Sigmoid colon (tissue), 7 donors: ENCODE data around the gene CISH. TPM values are rescaled to one million over a fixed set of nuclear protein-coding genes. Genes with fewer than 3 reads are reported as not detected.

Experiments used
- DNase-seq: peaks from one replicate; pipeline ENCODE4 v3.0.0-alpha.2; 2019
- H3K27ac ChIP-seq, 4 donors: fragments of 200-600 bp; sonication (generic); one replicate each; pipeline ENCODE4 v1.5.1; 2016 to 2019; ENCODE audit warnings: mild to moderate bottlenecking in 1 of 4
- H3K27me3 ChIP-seq, 3 donors: fragments of 200-600 bp; sonication (generic); one replicate each; pipeline ENCODE4 v1.5.1; 2019; ENCODE audit warnings: mild to moderate bottlenecking in 1 of 3
- H3K36me3 ChIP-seq, 4 donors: fragments of 200-600 bp; sonication (generic); one replicate each; pipeline ENCODE4 v1.5.1; 2016 to 2019
- H3K4me1 ChIP-seq, 4 donors: fragments of 200-600 bp; sonication (generic); one replicate each; pipeline ENCODE4 v1.5.1; 2017 to 2019
- H3K4me3 ChIP-seq, 4 donors: fragments of 200-600 bp; sonication (generic); one replicate each; pipeline ENCODE4 v1.5.1; 2017 to 2019; ENCODE audit warnings: mild to moderate bottlenecking in 2 of 4, moderate library complexity in 1 of 4
- H3K9me3 ChIP-seq, 4 donors: fragments of 200-600 bp in 3 of 4; sonication (generic) in 3 of 4; one replicate each; pipeline versions ENCODE4 v1.5.1 to v1.6.1; 2013 to 2019
- CTCF ChIP-seq, 4 experiments: fragments of 450-650 bp in 3 of 4; fragments of 200-600 bp in 1 of 4; IDR thresholded peaks; one replicate each; pipeline ENCODE4 v1.5.1; 2016 to 2019; ENCODE audit warnings: antibody characterized with exemption in 4 of 4, mild to moderate bottlenecking in 3 of 4, moderate library complexity in 2 of 4
- EP300 ChIP-seq, 4 donors: sonication (generic); formaldehyde crosslinking; IDR thresholded peaks; one replicate each; pipeline ENCODE4 v1.6.1; 2017; ENCODE audit warnings: antibody characterized with exemption in 4 of 4
- POLR2A ChIP-seq, 2 donors: fragments of 450-650 bp; IDR thresholded peaks; one replicate each; pipeline ENCODE4 v1.6.1; 2016; ENCODE audit warnings: antibody characterized with exemption in 2 of 2, mild to moderate bottlenecking in 2 of 2, moderate library complexity in 2 of 2
- POLR2AphosphoS5 ChIP-seq, 4 donors: sonication (generic); formaldehyde crosslinking; IDR thresholded peaks; one replicate each; pipeline ENCODE4 v1.6.1; 2017; ENCODE audit warnings: antibody characterized with exemption in 4 of 4
- WGBS, 2 donors: extraction: QIAGEN DNeasy Blood & Tissue Kit; methylation state at CpG; one replicate each; pipeline ENCODE4 v1.1.7; 2013; 5-methylcytosine and 5-hydroxymethylcytosine counted together
- intact Hi-C: fragments of 100-400 bp; cut with DNase I; formaldehyde crosslinking; loops from one replicate; pipeline ENCODE4 v1.15.1; 2023
- polyA plus RNA-seq, 3 donors: library from polyadenylated mRNA; stranded (reverse); fragments of 200-250 nt; gene quantifications; one replicate each; pipeline ENCODE4 v1.2.3, GENCODE V29; 2013
- total RNA-seq, 4 donors: library from RNA; depleted of rRNA; stranded (reverse); fragments of >200 nt; gene quantifications; one replicate each; pipeline ENCODE4 v1.1.0, GENCODE V29; 2016
- donor health status: healthy with polysubstance abuse.
- donor health status: Bipolar disorder and iron deficiency.
- donor health status: healthy.

Gene CISH
- total and polyA plus RNA-seq, 7 donors = 2.1 to 17.0 (median 8.1) TPM

GRCh38 chr3:50644561-50644960 is 33.0 kb upstream of the CISH start:
- H3K27ac ChIP-seq = no peak overlapping the region
- no peaks in the 10 kb centered on the region for H3K9me3 ChIP-seq
- DNase-seq = no peak
- 88 to 90% methylated on average over 7 of the region's 7 CpGs for WGBS, 2 donors
- intact Hi-C loops = no loop called here
- H3K36me3 ChIP-seq = peaks cover 0 to 65% (median 13%) of the 10 kb centered on the region in 4 donors
- H3K4me1 ChIP-seq = peaks cover 0 to 14% (median 9%) of the 10 kb centered on the region in 4 donors
- no peaks in the 10 kb centered on the region for H3K27me3 ChIP-seq
- no peak overlapping the region for H3K4me3 ChIP-seq
- TF ChIP-seq POLR2AphosphoS5 (IDR thresholded peaks at IDR 0.05) (no peak), POLR2A (IDR thresholded peaks at IDR 0.05) (no peak), CTCF (IDR thresholded peaks at IDR 0.05) (no peak), EP300 (IDR thresholded peaks at IDR 0.05) (no peak)

GRCh38 chr3:50642382-50642781 is 30.8 kb upstream of the CISH start:
- H3K36me3 ChIP-seq = peaks cover 0 to 59% (median 13%) of the 10 kb centered on the region in 4 donors
- H3K9me3 ChIP-seq = no peaks in the 10 kb centered on the region
- intact Hi-C loops = no loop called here
- no peak for TF ChIP-seq POLR2AphosphoS5 (IDR thresholded peaks at IDR 0.05)
- no peak for TF ChIP-seq POLR2A (IDR thresholded peaks at IDR 0.05)
- TF ChIP-seq EP300 (IDR thresholded peaks at IDR 0.05) = no peak
- no peak for TF ChIP-seq CTCF (IDR thresholded peaks at IDR 0.05)
- no peaks in the 10 kb centered on the region for H3K27me3 ChIP-seq
- no peak overlapping the region for H3K4me3 ChIP-seq
- no peak overlapping the region for H3K27ac ChIP-seq
- H3K4me1 ChIP-seq = no peaks in the 10 kb centered on the region
- 87 to 97% methylated on average over 1 of the region's 1 CpG for WGBS, 2 donors
- no peak for DNase-seq

GRCh38 chr3:50639055-50639494 is 27.5 kb upstream of the CISH start:
- no peak overlapping the region for H3K27ac ChIP-seq
- H3K4me1 ChIP-seq = no peaks in the 10 kb centered on the region
- no peaks in the 10 kb centered on the region for H3K27me3 ChIP-seq
- intact Hi-C loops = no loop called here
- H3K4me3 ChIP-seq = no peak overlapping the region
- TF ChIP-seq POLR2AphosphoS5 (IDR thresholded peaks at IDR 0.05) (no peak), CTCF (IDR thresholded peaks at IDR 0.05) (no peak)
- 93 to 94% methylated on average over 6 of the region's 6 CpGs for WGBS, 2 donors
- H3K36me3 ChIP-seq = peaks cover 0 to 33% (median 5%) of the 10 kb centered on the region in 4 donors
- DNase-seq = no peak
- H3K9me3 ChIP-seq = no peaks in the 10 kb centered on the region

DNA sequence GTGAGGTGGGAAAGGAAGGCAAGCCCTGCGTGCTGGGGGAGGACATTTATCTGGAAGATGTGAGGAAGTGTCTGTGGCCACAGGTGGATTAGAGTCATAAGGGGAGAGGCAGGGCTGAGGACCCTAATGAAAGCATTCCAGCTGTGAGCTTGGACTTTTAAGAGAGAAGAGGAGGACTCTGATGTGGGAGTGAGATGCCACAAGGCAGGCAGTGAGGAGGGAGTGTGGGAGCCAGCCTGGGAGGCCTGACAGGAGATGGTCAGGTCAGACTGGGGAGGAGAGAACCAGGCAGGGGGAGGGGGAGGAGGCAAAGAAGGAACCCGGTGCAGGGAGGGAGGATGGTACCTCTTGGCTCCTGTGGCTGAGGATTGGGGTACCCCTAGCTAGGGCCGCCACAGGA is 26.4 kb upstream of the CISH start:
- no peaks in the 10 kb centered on the region for H3K4me1 ChIP-seq
- H3K36me3 ChIP-seq = peaks cover 0 to 21% (median 5%) of the 10 kb centered on the region in 4 donors
- H3K4me3 ChIP-seq = no peak overlapping the region
- no peak overlapping the region for H3K27ac ChIP-seq
- no peaks in the 10 kb centered on the region for H3K27me3 ChIP-seq
- WGBS, 2 donors = 69 to 90% methylated on average over 3 of the region's 3 CpGs
- DNase-seq = no peak
- no peak for TF ChIP-seq POLR2AphosphoS5 (IDR thresholded peaks at IDR 0.05)
- no peak for TF ChIP-seq CTCF (IDR thresholded peaks at IDR 0.05)
- TF ChIP-seq EP300 (IDR thresholded peaks at IDR 0.05) = no peak
- TF ChIP-seq POLR2A (IDR thresholded peaks at IDR 0.05) = no peak
- intact Hi-C loops = no loop called here
- no peaks in the 10 kb centered on the region for H3K9me3 ChIP-seq

- Histone ChIP-seq H3K27ac (no peak overlapping the region), H3K4me1 (no peaks in the 10 kb centered on the region), H3K9me3 (no peaks in the 10 kb centered on the region), H3K27me3 (no peaks in the 10 kb centered on the region), H3K36me3 (peaks cover 0 to 13% (median 2%) of the 10 kb centered on the region in 4 donors), H3K4me3 (no peak overlapping the region)
- WGBS, 2 donors = 78 to 83% methylated on average over 4 of the region's 4 CpGs
- TF ChIP-seq EP300 (IDR thresholded peaks at IDR 0.05) (no peak), POLR2A (IDR thresholded peaks at IDR 0.05) (no peak), CTCF (IDR thresholded peaks at IDR 0.05) (no peak), POLR2AphosphoS5 (IDR thresholded peaks at IDR 0.05) (no peak)
- no peak for DNase-seq
- intact Hi-C loops = no loop called here
Measured at GRCh38 chr3:50637011-50637410, 25.4 kb upstream of the CISH start.
